ENCODE results near the gene CYS1. TPM values are rescaled to one million over a fixed set of nuclear protein-coding genes. Genes with fewer than 3 reads are reported as not detected.

The CYS1 gene
- polyA plus RNA-seq (2011; rRNA removed) (0.53 and 0.68 TPM in 2 replicates), polyA plus RNA-seq (2017; fragmentation: RNase III; extraction: RNeasy Plus Mini Kit Qiagen cat#74134 plus additional on column Dnase treatment) (0.64 to 1.2 TPM (median 1.1 TPM) in 3 replicates), polyA minus RNA-seq (2011; rRNA and poly(A)+ RNA removed) (0.17 and 1.2 TPM in 2 replicates)
- polyA plus RNA-seq (2012; cell fraction: cytosol; rRNA removed): 0.41 and 0.87 TPM in 2 replicates
- polyA plus RNA-seq (2012; cell fraction: nucleus; rRNA removed): 0.48 and 0.71 TPM in 2 replicates

- ChIA-PET CTCF (interaction anchor here (0.5 to 27.5 kb wide), 24 partner anchors 9 to 590 kb away, joined by 3 to 612 read pairs (median 4); no protein-coding TSS in a partner anchor), POLR2A (interaction anchor here (0.6 to 1.3 kb wide), 2 partner anchors 17 to 40 kb away, joined by 3 to 5 read pairs; no protein-coding TSS in a partner anchor)
- DNase-seq (ENCODE audit: low read depth in 1 of 2, low spot score in 1 of 2) (peak; percentile 57 to 66), FAIRE-seq (no peak), ATAC-seq (peak; percentile 62 to 89)
- Histone ChIP-seq H3K4me3 (peak within 1 kb of the TSS; percentile 70), H3K4me1 (0 out of 3 replicates have a peak, but pooled peaks cover 3% of the 10 kb centered on the region), H3K27ac (peak within 1 kb of the TSS; percentile 77 to 92), H3K9me3 (no peaks in the 10 kb centered on the region), H3K4me2 (peak within 1 kb of the TSS; percentile 75)
- TF ChIP-seq SMC3 (IDR thresholded peaks at IDR 0.05): peak; percentile 59
- TF ChIP-seq RFX5 (IDR thresholded peaks at IDR 0.05): no peak
- TF ChIP-seq, protein P1, sequence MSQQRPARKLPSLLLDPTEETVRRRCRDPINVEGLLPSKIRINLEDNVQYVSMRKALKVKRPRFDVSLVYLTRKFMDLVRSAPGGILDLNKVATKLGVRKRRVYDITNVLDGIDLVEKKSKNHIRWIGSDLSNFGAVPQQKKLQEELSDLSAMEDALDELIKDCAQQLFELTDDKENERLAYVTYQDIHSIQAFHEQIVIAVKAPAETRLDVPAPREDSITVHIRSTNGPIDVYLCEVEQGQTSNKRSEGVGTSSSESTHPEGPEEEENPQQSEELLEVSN (IDR thresholded peaks at IDR 0.05; ENCODE audit: borderline replicate concordance, low read depth): no peak
- TF ChIP-seq ESRRA (IDR thresholded peaks at IDR 0.05; ENCODE audit: borderline replicate concordance, low read length): no peak
- peak in 1 of 2 experiments; percentile 15; a peak in 2 of 5 replicates for TF ChIP-seq RAD21 (conservative IDR thresholded peaks at IDR 0.05 in 1 of 2, IDR thresholded peaks at IDR 0.05 in 1 of 2)
- TF ChIP-seq CTCF (IDR thresholded peaks at IDR 0.05): peak; percentile 87
- TF ChIP-seq JUN (IDR thresholded peaks at IDR 0.05): peak in 1 of 2 experiments; percentile 58; a peak in 1 of 5 replicates
- no CpG with 5 or more reads among the region's 98 CpGs for WGBS (ENCODE audit: missing lambda C conversion rate)
Measured at GRCh38 chr2:10079870-10080535, at the start of gene CYS1. CYS1 (minus strand) TSS chr2:10080411; CDS start chr2:10080223, 188 bp downstream.

DNA sequence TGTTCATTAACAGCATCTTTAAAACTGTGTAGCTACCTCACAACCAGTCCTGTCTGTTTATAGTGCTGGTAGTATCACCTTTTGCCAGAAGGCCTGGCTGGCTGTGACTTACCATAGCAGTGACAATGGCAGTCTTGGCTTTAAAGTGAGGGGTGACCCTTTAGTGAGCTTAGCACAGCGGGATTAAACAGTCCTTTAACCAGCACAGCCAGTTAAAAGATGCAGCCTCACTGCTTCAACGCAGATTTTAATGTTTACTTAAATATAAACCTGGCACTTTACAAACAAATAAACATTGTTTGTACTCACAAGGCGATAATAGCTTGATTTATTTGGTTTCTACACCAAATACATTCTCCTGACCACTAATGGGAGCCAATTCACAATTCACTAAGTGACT, 49.3 kb upstream of the CYS1 start:
- TF ChIP-seq RAD21 (conservative IDR thresholded peaks at IDR 0.05 in 1 of 2, IDR thresholded peaks at IDR 0.05 in 1 of 2) (no peak), ZSCAN20 (CRISPR knock-in tag; IDR thresholded peaks at IDR 0.05) (no peak), PHF8 (IDR thresholded peaks at IDR 0.05; ENCODE audit: borderline replicate concordance, low read depth) (no peak), RARB (CRISPR knock-in tag; IDR thresholded peaks at IDR 0.05) (no peak), MAFK (IDR thresholded peaks at IDR 0.05; ENCODE audit: partially characterized antibody) (no peak), ESRRA (IDR thresholded peaks at IDR 0.05; ENCODE audit: borderline replicate concordance, low read length) (no peak), EP300 (IDR thresholded peaks at IDR 0.05) (no peak)
- TF ChIP-seq, protein P2, sequence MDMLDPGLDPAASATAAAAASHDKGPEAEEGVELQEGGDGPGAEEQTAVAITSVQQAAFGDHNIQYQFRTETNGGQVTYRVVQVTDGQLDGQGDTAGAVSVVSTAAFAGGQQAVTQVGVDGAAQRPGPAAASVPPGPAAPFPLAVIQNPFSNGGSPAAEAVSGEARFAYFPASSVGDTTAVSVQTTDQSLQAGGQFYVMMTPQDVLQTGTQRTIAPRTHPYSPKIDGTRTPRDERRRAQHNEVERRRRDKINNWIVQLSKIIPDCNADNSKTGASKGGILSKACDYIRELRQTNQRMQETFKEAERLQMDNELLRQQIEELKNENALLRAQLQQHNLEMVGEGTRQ (IDR thresholded peaks at IDR 0.05): no peak
- TF ChIP-seq, protein P3, sequence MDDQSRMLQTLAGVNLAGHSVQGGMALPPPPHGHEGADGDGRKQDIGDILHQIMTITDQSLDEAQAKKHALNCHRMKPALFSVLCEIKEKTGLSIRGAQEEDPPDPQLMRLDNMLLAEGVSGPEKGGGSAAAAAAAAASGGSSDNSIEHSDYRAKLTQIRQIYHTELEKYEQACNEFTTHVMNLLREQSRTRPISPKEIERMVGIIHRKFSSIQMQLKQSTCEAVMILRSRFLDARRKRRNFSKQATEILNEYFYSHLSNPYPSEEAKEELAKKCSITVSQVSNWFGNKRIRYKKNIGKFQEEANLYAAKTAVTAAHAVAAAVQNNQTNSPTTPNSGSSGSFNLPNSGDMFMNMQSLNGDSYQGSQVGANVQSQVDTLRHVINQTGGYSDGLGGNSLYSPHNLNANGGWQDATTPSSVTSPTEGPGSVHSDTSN (IDR thresholded peaks at IDR 0.05): no peak
- TF ChIP-seq, protein P4, sequence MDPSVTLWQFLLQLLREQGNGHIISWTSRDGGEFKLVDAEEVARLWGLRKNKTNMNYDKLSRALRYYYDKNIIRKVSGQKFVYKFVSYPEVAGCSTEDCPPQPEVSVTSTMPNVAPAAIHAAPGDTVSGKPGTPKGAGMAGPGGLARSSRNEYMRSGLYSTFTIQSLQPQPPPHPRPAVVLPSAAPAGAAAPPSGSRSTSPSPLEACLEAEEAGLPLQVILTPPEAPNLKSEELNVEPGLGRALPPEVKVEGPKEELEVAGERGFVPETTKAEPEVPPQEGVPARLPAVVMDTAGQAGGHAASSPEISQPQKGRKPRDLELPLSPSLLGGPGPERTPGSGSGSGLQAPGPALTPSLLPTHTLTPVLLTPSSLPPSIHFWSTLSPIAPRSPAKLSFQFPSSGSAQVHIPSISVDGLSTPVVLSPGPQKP (IDR thresholded peaks at IDR 0.05; ENCODE audit: low read depth, low read length): no peak
- H3K4me3 ChIP-seq: no peak overlapping the region
- ATAC-seq (no peak), DNase-seq (ENCODE audit: low read depth in 1 of 2, low spot score in 1 of 2) (no peak), FAIRE-seq (peak; percentile 18)
- CTCF ChIA-PET: interaction anchor here (1.1 to 13.9 kb wide), 6 partner anchors 12 to 306 kb away, joined by 3 to 374 read pairs (median 99); no protein-coding TSS in a partner anchor
- H3K4me1 ChIP-seq: peaks cover 7% of the 10 kb centered on the region
- POLR2A ChIA-PET: interaction anchor here (0.6 kb wide), 1 partner anchor 290 kb away, joined by 6 read pairs; no protein-coding TSS in a partner anchor
- H3K4me2 ChIP-seq: no peak overlapping the region
- no peak overlapping the region for H3K27ac ChIP-seq
- H3K9me3 ChIP-seq: no peaks in the 10 kb centered on the region
- WGBS (ENCODE audit: missing lambda C conversion rate): 57% methylated on average over 3 of the region's 3 CpGs
